SH-SY5Y (cell line): ENCODE results near the gene ING3.

Source experiments
- GATA2 ChIP-seq: IDR thresholded peaks from 2 replicates; pipeline ENCODE4 v1.6.1; 2011; ENCODE audit warnings: mild to moderate bottlenecking, low read depth, low read length
- GATA3 ChIP-seq: IDR thresholded peaks from 2 replicates; pipeline ENCODE4 v1.6.1; 2011; ENCODE audit warnings: low read depth, mild to moderate bottlenecking, low read length, moderate library complexity

Gene ING3

GRCh38 chr7:121016966-121017365 is 66.4 kb downstream of the ING3 start:
- TF ChIP-seq GATA3 (no peak), GATA2 (no peak)

- TF ChIP-seq GATA3 (no peak), GATA2 (no peak)
Observed at GRCh38 chr7:121017586-121017985, 67.0 kb downstream of the ING3 start.

- TF ChIP-seq GATA2 = no peak
- TF ChIP-seq GATA3 = no peak
Observed at GRCh38 chr7:121019018-121019417, 68.4 kb downstream of the ING3 start.

GRCh38 chr7:121020249-121020988 is 69.8 kb downstream of the ING3 start:
- TF ChIP-seq GATA3 (no peak), GATA2 (no peak)

GRCh38 chr7:121020989-121021969 is 70.7 kb downstream of the ING3 start:
- TF ChIP-seq GATA3 (no peak), GATA2 (no peak)

- no peak for TF ChIP-seq GATA3
Observed at GRCh38 chr7:121023194-121023593, 72.6 kb downstream of the ING3 start.

- TF ChIP-seq GATA3 = no peak
- no peak for TF ChIP-seq GATA2
Observed at GRCh38 chr7:121023683-121024511, 73.3 kb downstream of the ING3 start.

GRCh38 chr7:121024611-121025010 is 74.0 kb downstream of the ING3 start:
- TF ChIP-seq GATA2 = no peak

GRCh38 chr7:121026159-121026558 is 75.6 kb downstream of the ING3 start:
- TF ChIP-seq GATA3 (no peak), GATA2 (no peak)

- TF ChIP-seq GATA2 = no peak
- TF ChIP-seq GATA3 = no peak
Observed at GRCh38 chr7:121026577-121027111, 76.1 kb downstream of the ING3 start.
